Left ventricle myocardium superior (tissue), 1 donor: ENCODE results near the gene GRM5. TPM values are rescaled to one million over a fixed set of nuclear protein-coding genes. Genes with fewer than 3 reads are reported as not detected.
"Not testable (repeated sequence)": the region's sequence is repeated elsewhere in the genome, so short reads cannot be mapped to it uniquely, and the experiment has no call there.

Experiments used
- ATAC-seq: fragments of 200-7000 bp; cut with Tn5 transposase; one replicate; pipeline ENCODE4 v1.9.1; 2020; ENCODE audit warnings: mild to moderate bottlenecking, moderate library complexity
- DNase-seq: peaks from one replicate; pipeline ENCODE4 v3.0.0-alpha.2; 2020
- intact Hi-C: fragments of 100-400 bp; cut with micrococcal nuclease; formaldehyde crosslinking; loops from one replicate; pipeline ENCODE4 v1.11.0; 2022
- total RNA-seq: library from RNA; stranded (reverse); fragmentation: NEBNext Ultra II Directional; extraction: Animal tissue kit (Norgen Biotek cat#: 25700); gene quantifications from one replicate; pipeline ENCODE4 v1.2.1, GENCODE V29; 2021
- donor health status: DM: no; HTN: yes; CAD: no; lungs with severe emphysema.

Gene GRM5
- total RNA-seq, 1 donor from 2014 or later, result not detected

DNA sequence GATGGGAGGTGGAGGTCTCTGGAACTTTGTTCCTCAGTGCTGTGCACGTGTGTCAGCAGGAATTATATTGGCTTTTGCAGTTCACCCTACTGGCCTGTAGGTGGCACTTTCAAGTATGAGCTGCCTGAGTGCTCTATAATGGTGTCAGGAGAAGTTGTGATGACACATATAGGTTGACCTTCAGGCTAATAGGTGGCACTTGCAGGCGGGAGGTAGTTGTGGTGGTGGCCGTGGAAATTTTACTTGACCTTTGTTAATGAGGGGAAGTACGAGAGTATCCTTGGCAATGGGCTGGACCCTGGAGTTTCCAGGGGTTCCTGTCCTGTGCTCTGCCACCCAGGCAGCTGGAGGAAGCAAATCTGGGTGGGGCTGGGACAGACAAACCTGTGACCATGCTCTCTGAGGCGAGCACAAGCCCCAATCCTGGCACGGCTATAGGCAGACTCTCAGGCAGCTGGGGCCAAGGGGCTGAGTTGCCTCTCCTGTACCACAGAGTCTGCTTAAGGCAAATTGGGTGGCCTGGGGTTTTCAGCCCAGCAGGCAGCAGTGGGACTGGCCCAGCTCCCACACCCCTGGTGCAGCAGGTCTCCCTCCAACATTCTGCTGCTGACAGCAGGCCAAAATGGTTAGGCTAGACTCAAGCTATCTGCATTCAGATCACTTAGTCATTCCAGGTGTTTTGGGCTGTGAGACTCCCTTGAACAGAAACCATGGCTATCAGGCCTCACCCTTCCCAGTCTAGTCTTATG is 580.7 kb downstream of the GRM5 start:
- intact Hi-C loops, result no loop called here
- no peak for ATAC-seq
- no peak for DNase-seq

DNA sequence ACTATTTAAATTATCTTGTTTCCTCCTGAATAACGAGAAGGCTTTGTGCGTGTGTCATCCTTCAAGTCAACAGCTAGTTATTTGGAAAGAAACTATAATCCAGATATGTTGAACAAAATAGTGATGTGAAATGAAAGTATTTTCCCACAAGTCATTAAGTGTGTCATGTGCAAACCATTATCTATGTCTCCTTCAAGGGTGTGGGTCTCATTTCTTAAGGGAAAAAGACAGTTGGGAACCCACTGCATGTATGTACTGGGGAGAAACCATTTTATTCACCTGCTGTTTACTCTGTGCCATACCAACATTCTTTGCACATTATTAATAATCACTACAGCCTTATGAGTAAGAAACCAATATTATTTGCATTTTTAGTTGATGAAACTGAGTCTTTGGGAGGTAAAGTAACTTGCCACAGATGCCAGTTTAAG is 582.9 kb downstream of the GRM5 start:
- intact Hi-C loops, result no loop called here
- ATAC-seq, result no peak
- DNase-seq, result no peak

DNA sequence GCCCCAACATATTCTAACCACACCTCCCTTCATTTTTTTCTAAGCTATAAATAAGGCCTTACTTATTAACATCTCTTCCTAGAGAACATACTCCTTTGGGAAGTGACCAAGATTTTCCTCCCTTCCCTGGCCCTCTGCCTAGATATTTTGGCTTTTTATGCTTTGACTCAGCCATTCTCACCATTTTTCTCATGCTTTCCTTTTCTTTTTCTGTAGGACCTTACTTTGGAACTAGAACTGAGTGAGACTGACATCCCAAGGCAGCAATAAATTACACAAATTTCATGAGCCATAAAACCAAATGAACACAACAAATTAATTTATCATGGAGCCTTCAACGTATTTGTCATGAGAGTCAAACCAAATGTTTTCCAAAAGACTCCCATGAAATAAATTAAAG is 585.6 kb downstream of the GRM5 start:
- intact Hi-C loops, result no loop called here
- ATAC-seq, result no peak

GRCh38 chr11:88478136-88478815 is 587.5 kb downstream of the GRM5 start:
- intact Hi-C loops, result no loop called here
- no peak for ATAC-seq
- DNase-seq, result no peak

More for the DNA sequence above, 585.6 kb downstream of the GRM5 start:
- DNase-seq, result no peak

DNA sequence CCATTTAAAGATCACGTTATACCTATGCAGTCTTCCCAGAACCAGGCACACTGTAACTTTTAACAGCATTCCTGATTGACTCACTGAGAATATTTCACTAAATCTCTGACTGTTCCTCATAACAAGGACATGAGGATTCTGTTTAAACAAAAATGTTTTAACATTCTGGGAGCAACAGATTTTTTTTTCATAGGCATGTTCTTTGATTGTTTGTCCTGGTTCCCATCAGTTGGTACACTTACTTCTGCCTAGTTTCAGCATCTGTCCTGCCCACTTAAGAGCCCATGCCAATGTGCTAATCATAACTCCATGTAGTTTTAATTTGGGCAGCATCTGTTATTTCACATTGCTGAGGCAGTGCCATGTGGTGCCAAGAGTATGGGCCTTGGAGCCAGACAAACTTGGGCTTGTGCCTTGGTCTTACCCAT is 589.8 kb downstream of the GRM5 start:
- DNase-seq (no peak), ATAC-seq (no peak)
- intact Hi-C loops, result no loop called here

DNA sequence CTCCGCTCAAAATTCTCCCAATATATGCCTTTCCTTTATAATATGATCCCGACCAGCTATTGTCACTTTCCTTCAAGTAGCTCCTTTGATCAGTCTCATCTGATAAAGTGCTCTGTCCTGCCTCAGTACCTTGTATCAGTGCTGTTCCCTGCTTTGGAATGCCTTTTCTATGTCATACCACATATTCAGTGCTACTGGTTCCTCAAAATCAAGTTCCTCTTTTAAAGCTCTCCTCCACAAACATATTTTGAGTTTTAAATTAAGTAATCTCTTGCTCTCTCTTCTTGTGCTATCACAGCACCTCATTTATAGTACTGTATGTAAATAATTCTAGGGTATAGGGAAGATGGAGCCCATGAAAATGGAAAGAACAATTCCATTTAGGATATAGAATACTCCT is 591.1 kb downstream of the GRM5 start:
- no peak for DNase-seq
- ATAC-seq, result no peak
- intact Hi-C loops, result no loop called here

DNA sequence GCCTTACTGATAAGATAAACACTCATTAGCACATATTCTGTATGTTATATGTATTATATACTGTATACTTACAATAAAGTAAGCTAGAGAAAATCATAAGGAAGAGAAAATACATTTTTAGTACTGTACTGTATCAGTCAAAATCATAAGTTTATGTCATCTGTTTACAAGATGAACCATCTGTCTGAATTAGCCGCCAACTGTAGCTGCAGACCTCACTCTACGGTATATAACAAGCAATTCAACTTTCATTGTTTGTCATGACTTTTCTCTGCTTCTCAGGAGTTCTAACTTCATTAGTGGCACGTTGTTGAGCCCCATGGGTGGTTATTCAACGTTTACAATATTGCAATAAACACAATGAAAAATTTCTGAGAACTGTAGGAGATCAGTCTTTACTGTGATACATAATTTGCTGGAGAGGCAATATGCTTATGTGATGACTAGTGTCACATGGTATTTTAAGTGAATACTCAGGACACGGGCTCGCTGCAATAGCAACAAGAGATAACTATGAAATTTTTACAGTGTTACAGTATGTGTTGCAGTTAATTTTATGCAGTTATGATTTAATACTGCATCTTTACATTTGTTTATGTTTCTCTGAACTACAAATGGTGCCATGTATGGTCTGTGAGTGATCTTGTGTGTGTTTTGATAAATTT is 596.1 kb downstream of the GRM5 start:
- DNase-seq, result no peak
- intact Hi-C loops, result no loop called here
- no peak for ATAC-seq

GRCh38 chr11:88464528-88464927 is 601.3 kb downstream of the GRM5 start:
- no peak for ATAC-seq
- intact Hi-C loops, result no loop called here

GRCh38 chr11:88463301-88463700 is 602.5 kb downstream of the GRM5 start:
- ATAC-seq, intact Hi-C loops, DNase-seq: not testable (repeated sequence)

More at GRCh38 chr11:88464528-88464927, 601.3 kb downstream of the GRM5 start:
- no peak for DNase-seq

GRCh38 chr11:88458047-88458446 is 607.7 kb downstream of the GRM5 start:
- intact Hi-C loops, ATAC-seq, DNase-seq: not testable (repeated sequence)

- no peak for DNase-seq
- no peak for ATAC-seq
- intact Hi-C loops, result no loop called here
Observed at GRCh38 chr11:88455974-88456373, 609.8 kb downstream of the GRM5 start.

DNA sequence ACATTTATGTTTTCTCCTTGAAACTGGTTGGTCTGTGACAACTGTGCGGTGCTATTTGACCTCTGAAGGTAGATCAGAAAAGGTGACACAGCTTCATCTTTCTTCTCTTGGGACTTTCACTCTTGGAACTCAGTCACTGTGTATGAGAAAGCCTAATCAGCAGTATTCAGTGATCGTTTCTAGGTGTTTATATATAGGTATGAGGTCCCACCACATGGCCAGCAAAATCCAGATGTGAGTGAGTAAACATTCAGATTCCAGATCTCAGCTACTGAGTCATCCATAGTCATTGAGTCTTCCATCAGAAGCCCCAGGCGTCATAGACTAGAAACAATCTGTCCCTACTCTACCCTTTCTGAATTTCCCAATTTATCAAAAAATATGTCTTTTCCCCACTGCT is 610.9 kb downstream of the GRM5 start:
- intact Hi-C loops, result no loop called here
- ATAC-seq (no peak), DNase-seq (no peak)

Other genes starting within 250 kb of the GRM5 start
- not detected for gene TYR, start 111.9 kb upstream of the GRM5 start, total RNA-seq